ENCODE measurements around the gene ADRA2B. TPM values are rescaled to one million over a fixed set of nuclear protein-coding genes. Genes with fewer than 3 reads are reported as not detected.

ADRA2B gene
- total RNA-seq, 2 experiments from 2014 or later: 0.30 to 0.54 TPM

GRCh38 chr2:96092951-96093350 lies 23.4 kb downstream of the ADRA2B start:
- Mint-ChIP-seq H3K4me1 (no peaks in the 10 kb centered on the region), H3K9me3 (ENCODE audit: low read depth) (no peaks in the 10 kb centered on the region), H3K27me3 (peaks cover 3% of the 10 kb centered on the region), H3K27ac (no peak overlapping the region), H3K36me3 (ENCODE audit: low read depth) (no peaks in the 10 kb centered on the region), H3K4me3 (no peak overlapping the region)
- ATAC-seq (no peak), DNase-seq (no peak)
- ChIA-PET CTCF (interaction anchor here (2.3 kb wide), 1 partner anchor 82 kb away, joined by 11 read pairs; no protein-coding TSS in a partner anchor), POLR2A (no interaction called here)
- intact Hi-C loops (cut with DNase I, micrococcal nuclease): no loop called here

- POLR2A ChIA-PET: no interaction called here
- CTCF ChIA-PET: interaction anchor here (0.8 to 2.3 kb wide), 2 partner anchors 50 to 82 kb away, joined by 3 to 11 read pairs; no protein-coding TSS in a partner anchor
- no peak for DNase-seq
- no peaks in the 10 kb centered on the region for H3K36me3 Mint-ChIP-seq (ENCODE audit: low read depth)
- no peaks in the 10 kb centered on the region for H3K9me3 Mint-ChIP-seq (ENCODE audit: low read depth)
- H3K27me3 Mint-ChIP-seq: peaks cover 3% of the 10 kb centered on the region
- no peak overlapping the region for H3K4me3 Mint-ChIP-seq
- no peaks in the 10 kb centered on the region for H3K4me1 Mint-ChIP-seq
- H3K27ac Mint-ChIP-seq: no peak overlapping the region
- no peak for ATAC-seq
- intact Hi-C loops (cut with DNase I, micrococcal nuclease): no loop called here
These were observed 23.8 kb downstream of the ADRA2B start for GRCh38 chr2:96092573-96092877.

- intact Hi-C loops (cut with DNase I, micrococcal nuclease): no loop called here
- Mint-ChIP-seq H3K36me3 (ENCODE audit: low read depth) (no peaks in the 10 kb centered on the region), H3K4me1 (peaks cover 2% of the 10 kb centered on the region), H3K9me3 (ENCODE audit: low read depth) (no peaks in the 10 kb centered on the region), H3K27ac (no peak overlapping the region), H3K4me3 (no peak overlapping the region), H3K27me3 (peaks cover 3% of the 10 kb centered on the region)
- no peak for ATAC-seq
- no peak for DNase-seq
- ChIA-PET CTCF (interaction anchor here (0.8 to 2.3 kb wide), 2 partner anchors 51 to 83 kb away, joined by 3 to 11 read pairs; no protein-coding TSS in a partner anchor), POLR2A (no interaction called here)
These were observed 24.4 kb downstream of the ADRA2B start for GRCh38 chr2:96091711-96092572.

GRCh38 chr2:96091141-96091710 lies 25.1 kb downstream of the ADRA2B start:
- CTCF ChIA-PET: interaction anchor here (2.3 kb wide), 1 partner anchor 84 kb away, joined by 11 read pairs; no protein-coding TSS in a partner anchor
- POLR2A ChIA-PET: no interaction called here
- Mint-ChIP-seq H3K9me3 (ENCODE audit: low read depth) (peaks cover 1% of the 10 kb centered on the region), H3K27ac (no peak overlapping the region), H3K27me3 (peaks cover 3% of the 10 kb centered on the region), H3K36me3 (ENCODE audit: low read depth) (no peaks in the 10 kb centered on the region), H3K4me3 (no peak overlapping the region), H3K4me1 (peaks cover 2% of the 10 kb centered on the region)
- ATAC-seq (no peak), DNase-seq (no peak)
- intact Hi-C loops (cut with DNase I, micrococcal nuclease): no loop called here

GRCh38 chr2:96090196-96090926 lies 26.0 kb downstream of the ADRA2B start:
- H3K27ac Mint-ChIP-seq: no peak overlapping the region
- no peak for DNase-seq
- POLR2A ChIA-PET: no interaction called here
- H3K9me3 Mint-ChIP-seq (ENCODE audit: low read depth): peaks cover 1% of the 10 kb centered on the region
- peaks cover 2% of the 10 kb centered on the region for H3K4me1 Mint-ChIP-seq
- CTCF ChIA-PET: no interaction called here
- H3K36me3 Mint-ChIP-seq (ENCODE audit: low read depth): no peaks in the 10 kb centered on the region
- intact Hi-C loops (cut with DNase I, micrococcal nuclease): no loop called here
- ATAC-seq: no peak
- H3K4me3 Mint-ChIP-seq: no peak overlapping the region
- H3K27me3 Mint-ChIP-seq: peaks cover 2% of the 10 kb centered on the region

- DNase-seq: no peak
- Mint-ChIP-seq H3K4me1 (peaks cover 2% of the 10 kb centered on the region), H3K36me3 (ENCODE audit: low read depth) (no peaks in the 10 kb centered on the region), H3K27ac (no peak overlapping the region), H3K4me3 (no peak overlapping the region), H3K9me3 (ENCODE audit: low read depth) (peaks cover 1% of the 10 kb centered on the region), H3K27me3 (no peaks in the 10 kb centered on the region)
- ATAC-seq: no peak
- CTCF ChIA-PET: no interaction called here
- POLR2A ChIA-PET: no interaction called here
- intact Hi-C loops (cut with DNase I, micrococcal nuclease): no loop called here
These were observed 26.8 kb downstream of the ADRA2B start for GRCh38 chr2:96089356-96090195.

- no peak for DNase-seq
- no peak overlapping the region for H3K4me3 Mint-ChIP-seq
These were observed 27.7 kb downstream of the ADRA2B start for GRCh38 chr2:96088340-96089335.

GRCh38 chr2:96087130-96087529 lies 29.2 kb downstream of the ADRA2B start:
- POLR2A ChIA-PET: no interaction called here
- Mint-ChIP-seq H3K4me3 (no peak overlapping the region), H3K36me3 (ENCODE audit: low read depth) (no peaks in the 10 kb centered on the region), H3K9me3 (ENCODE audit: low read depth) (peaks cover 1% of the 10 kb centered on the region), H3K27me3 (peaks cover 2% of the 10 kb centered on the region), H3K27ac (no peak overlapping the region), H3K4me1 (peaks cover 2% of the 10 kb centered on the region)
- intact Hi-C loops (cut with DNase I, micrococcal nuclease): no loop called here
- DNase-seq: no peak
- ATAC-seq: no peak
- CTCF ChIA-PET: interaction anchor here (1.0 kb wide), 1 partner anchor 30 kb away, joined by 4 read pairs; no protein-coding TSS in a partner anchor

More at GRCh38 chr2:96088340-96089335, 27.7 kb downstream of the ADRA2B start:
- ChIA-PET CTCF (interaction anchor here (0.8 to 1.2 kb wide), 3 partner anchors 9 to 95 kb away, joined by 3 read pairs; no protein-coding TSS in a partner anchor), POLR2A (no interaction called here)
- Mint-ChIP-seq H3K27me3 (peaks cover 2% of the 10 kb centered on the region), H3K36me3 (ENCODE audit: low read depth) (no peaks in the 10 kb centered on the region), H3K4me1 (peaks cover 2% of the 10 kb centered on the region), H3K9me3 (ENCODE audit: low read depth) (peaks cover 1% of the 10 kb centered on the region), H3K27ac (no peak overlapping the region)
- ATAC-seq: no peak
- intact Hi-C loops (cut with DNase I, micrococcal nuclease): no loop called here

GRCh38 chr2:96085541-96086355 lies 30.6 kb downstream of the ADRA2B start:
- H3K9me3 Mint-ChIP-seq (ENCODE audit: low read depth): peaks cover 1% of the 10 kb centered on the region
- no peak overlapping the region for H3K27ac Mint-ChIP-seq
- DNase-seq (no peak), ATAC-seq (no peak)
- CTCF ChIA-PET: no interaction called here
- no peaks in the 10 kb centered on the region for H3K36me3 Mint-ChIP-seq (ENCODE audit: low read depth)
- intact Hi-C loops (cut with DNase I, micrococcal nuclease): loop anchor here in 1 of 2 experiments (2.0 kb wide), 1 partner anchor 19 kb away; no protein-coding TSS in a partner anchor
- POLR2A ChIA-PET: no interaction called here
- peaks cover 2% of the 10 kb centered on the region for H3K27me3 Mint-ChIP-seq
- H3K4me1 Mint-ChIP-seq: peaks cover 2% of the 10 kb centered on the region
- no peak overlapping the region for H3K4me3 Mint-ChIP-seq

Data from activated CD4-positive, alpha-beta T cell treated with anti-CD3 and anti-CD28 coated beads for 36 hours (primary cell).